Thoracic aorta (tissue), 2 donors: ENCODE results near the gene MBLAC1. TPM values are rescaled to one million over a fixed set of nuclear protein-coding genes. Genes with fewer than 3 reads are reported as not detected.
A peak's percentile ranks its signal among the peaks of the same experiment; 100 is the strongest.

Source experiments
- ATAC-seq: fragments of 150-250 bp; one replicate; pipeline ENCODE4 v1.8.0; 2017; ENCODE audit warnings: low read depth; ENCODE audit not compliant: insufficient number of reproducible peaks, low FRiP score
- DNase-seq: peaks from one replicate; pipeline ENCODE4 v3.0.0-alpha.2; 2020; ENCODE audit warnings: low spot score
- H3K27ac ChIP-seq, 2 donors: fragments of 200-600 bp; sonication (generic); 1 replicate in 1 of 2; 2 replicates in 1 of 2; pipeline ENCODE4 v1.5.1; 2016; ENCODE audit warnings: mild to moderate bottlenecking in 2 of 2, moderate library complexity in 2 of 2
- H3K27me3 ChIP-seq: fragments of 200-600 bp; sonication (generic); replicated peaks from 2 replicates; pipeline ENCODE4 v1.6.0; 2016; ENCODE audit warnings: mild to moderate bottlenecking; ENCODE audit not compliant: insufficient read depth
- H3K36me3 ChIP-seq: fragments of 200-600 bp; sonication (generic); one replicate; pipeline ENCODE4 v1.5.1; 2016
- H3K4me1 ChIP-seq, 2 donors: fragments of 200-600 bp; sonication (generic); 1 replicate in 1 of 2; 2 replicates in 1 of 2; pipeline versions ENCODE4 v1.5.1 to v1.6.0; 2016; ENCODE audit warnings: low read depth in 2 of 2, mild to moderate bottlenecking in 1 of 2; ENCODE audit not compliant: control insufficient read depth in 1 of 2
- H3K4me3 ChIP-seq: fragments of 200-600 bp; sonication (generic); 2 replicates; pipeline ENCODE4 v1.5.1; 2016; ENCODE audit warnings: mild to moderate bottlenecking
- H3K9me3 ChIP-seq: fragments of 200-600 bp; sonication (generic); 2 replicates; pipeline ENCODE4 v1.5.1; 2016
- total RNA-seq, 2 donors: library from RNA; depleted of rRNA; stranded (reverse); fragments of >200 nt; gene quantifications; one replicate each; pipeline versions ENCODE4 v1.1.0 to v1.2.3, GENCODE V29; 2016
- TF ChIP-seq, protein P1 (sequence below): fragments of 200-600 bp; sonication (generic); IDR thresholded peaks from one replicate; pipeline ENCODE4 v1.5.1; 2019; ENCODE audit warnings: antibody characterized with exemption

MBLAC1 gene
- total RNA-seq, 2 donors from 2014 or later: 1.1 TPM; not detected in 1

GRCh38 chr7:100171087-100171681 lies 44.4 kb downstream of the MBLAC1 start:
- TF ChIP-seq, protein P1, sequence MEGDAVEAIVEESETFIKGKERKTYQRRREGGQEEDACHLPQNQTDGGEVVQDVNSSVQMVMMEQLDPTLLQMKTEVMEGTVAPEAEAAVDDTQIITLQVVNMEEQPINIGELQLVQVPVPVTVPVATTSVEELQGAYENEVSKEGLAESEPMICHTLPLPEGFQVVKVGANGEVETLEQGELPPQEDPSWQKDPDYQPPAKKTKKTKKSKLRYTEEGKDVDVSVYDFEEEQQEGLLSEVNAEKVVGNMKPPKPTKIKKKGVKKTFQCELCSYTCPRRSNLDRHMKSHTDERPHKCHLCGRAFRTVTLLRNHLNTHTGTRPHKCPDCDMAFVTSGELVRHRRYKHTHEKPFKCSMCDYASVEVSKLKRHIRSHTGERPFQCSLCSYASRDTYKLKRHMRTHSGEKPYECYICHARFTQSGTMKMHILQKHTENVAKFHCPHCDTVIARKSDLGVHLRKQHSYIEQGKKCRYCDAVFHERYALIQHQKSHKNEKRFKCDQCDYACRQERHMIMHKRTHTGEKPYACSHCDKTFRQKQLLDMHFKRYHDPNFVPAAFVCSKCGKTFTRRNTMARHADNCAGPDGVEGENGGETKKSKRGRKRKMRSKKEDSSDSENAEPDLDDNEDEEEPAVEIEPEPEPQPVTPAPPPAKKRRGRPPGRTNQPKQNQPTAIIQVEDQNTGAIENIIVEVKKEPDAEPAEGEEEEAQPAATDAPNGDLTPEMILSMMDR: no peak
- Histone ChIP-seq H3K4me3 (peak overlapping the region; percentile 59), H3K4me1 (peaks cover 10 to 32% of the 10 kb centered on the region in 2 donors), H3K27me3 (no peaks in the 10 kb centered on the region), H3K9me3 (no peaks in the 10 kb centered on the region), H3K27ac (no peak overlapping the region), H3K36me3 (no peaks in the 10 kb centered on the region)
- no peak for ATAC-seq
- no peak for DNase-seq

- no peak overlapping the region for H3K27ac ChIP-seq
- DNase-seq (no peak), ATAC-seq (no peak)
- no peaks in the 10 kb centered on the region for H3K9me3 ChIP-seq
- peak overlapping the region; percentile 59 for H3K4me3 ChIP-seq
- H3K36me3 ChIP-seq: no peaks in the 10 kb centered on the region
- peaks cover 10 to 36% of the 10 kb centered on the region in 2 donors for H3K4me1 ChIP-seq
- TF ChIP-seq, protein P1: no peak
- no peaks in the 10 kb centered on the region for H3K27me3 ChIP-seq
Measured at GRCh38 chr7:100171840-100172239, 45.1 kb downstream of the MBLAC1 start.

DNA sequence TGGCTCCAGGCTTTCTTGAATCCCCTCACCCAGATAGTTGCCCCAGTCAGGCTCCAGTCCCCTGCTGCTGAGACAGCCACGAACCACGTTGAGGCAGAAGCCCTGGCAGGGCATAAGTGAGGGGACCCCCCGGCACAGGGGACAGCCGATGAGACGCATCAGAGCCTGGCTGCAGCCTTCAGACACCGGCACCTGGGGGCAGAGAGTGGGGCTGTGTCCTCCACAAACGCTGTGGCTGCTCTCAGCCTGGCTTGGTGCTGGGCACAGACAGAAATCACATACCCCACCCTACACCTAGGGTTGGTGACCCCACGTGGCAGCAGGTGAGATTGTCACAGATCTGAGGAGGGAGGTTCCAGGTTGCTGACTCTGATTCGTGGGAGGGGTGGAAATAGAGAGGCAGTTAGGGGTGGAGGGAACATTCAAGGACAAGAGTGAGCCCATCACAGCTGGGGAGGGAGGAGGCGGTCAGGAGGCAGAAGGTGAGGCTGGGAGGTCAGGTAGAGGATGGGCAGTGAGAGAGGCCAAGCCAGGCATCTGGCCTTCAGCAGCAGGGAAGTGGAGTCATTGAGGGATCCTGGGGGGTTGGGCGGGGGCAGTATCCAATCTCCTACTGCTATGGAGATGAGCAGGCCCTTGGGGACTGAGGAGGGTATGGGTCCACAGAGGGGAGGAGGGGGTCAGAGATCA lies 47.2 kb downstream of the MBLAC1 start:
- Histone ChIP-seq H3K9me3 (no peaks in the 10 kb centered on the region), H3K36me3 (no peaks in the 10 kb centered on the region), H3K27me3 (no peaks in the 10 kb centered on the region), H3K27ac (no peak overlapping the region), H3K4me3 (no peak overlapping the region), H3K4me1 (peaks cover 13 to 31% of the 10 kb centered on the region in 2 donors)
- ATAC-seq: no peak
- no peak for DNase-seq
- TF ChIP-seq, protein P1: no peak

- TF ChIP-seq, protein P1: no peak
- no peak overlapping the region for H3K27ac ChIP-seq
- H3K4me3 ChIP-seq: no peak overlapping the region
- ATAC-seq: no peak
- H3K27me3 ChIP-seq: no peaks in the 10 kb centered on the region
- H3K4me1 ChIP-seq: peaks cover 11 to 27% of the 10 kb centered on the region in 2 donors
- no peak for DNase-seq
- H3K9me3 ChIP-seq: no peaks in the 10 kb centered on the region
- no peaks in the 10 kb centered on the region for H3K36me3 ChIP-seq
Measured at GRCh38 chr7:100174582-100174981, 47.8 kb downstream of the MBLAC1 start.

DNA sequence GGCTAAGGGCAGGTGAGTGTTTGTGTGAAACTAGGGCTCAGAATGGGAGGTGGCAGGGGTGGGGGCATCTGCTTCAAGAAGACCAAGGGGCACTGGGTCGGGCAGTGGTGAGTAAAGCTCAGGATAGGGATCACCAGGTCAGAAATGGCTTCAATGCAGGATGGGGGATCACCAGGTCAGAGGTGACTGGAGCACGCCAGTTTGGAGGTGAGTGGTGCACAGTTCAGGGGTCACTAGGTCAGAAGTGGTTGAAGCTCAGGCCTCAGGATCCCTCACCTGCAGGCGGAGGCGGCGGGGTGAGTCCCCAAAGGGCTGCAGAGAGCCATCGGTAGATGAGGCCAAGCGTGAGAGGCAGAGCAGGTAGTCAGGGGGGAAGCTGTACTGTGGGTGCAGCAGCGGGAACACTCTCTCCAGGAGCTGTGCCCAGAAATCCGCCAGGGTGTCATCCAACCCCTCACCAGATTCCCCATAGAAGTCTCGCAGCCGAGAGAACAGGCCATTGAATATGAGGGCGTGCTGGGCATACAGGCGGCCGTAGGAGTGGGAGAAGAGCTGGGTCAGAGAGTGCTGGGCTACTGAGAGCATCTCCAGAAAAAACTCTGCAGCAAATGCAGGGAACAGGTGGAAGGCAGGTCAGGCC lies 48.6 kb downstream of the MBLAC1 start:
- H3K9me3 ChIP-seq: no peaks in the 10 kb centered on the region
- ATAC-seq (no peak), DNase-seq (no peak)
- no peaks in the 10 kb centered on the region for H3K27me3 ChIP-seq
- no peak overlapping the region for H3K27ac ChIP-seq
- TF ChIP-seq, protein P1: no peak
- peaks cover 11 to 27% of the 10 kb centered on the region in 2 donors for H3K4me1 ChIP-seq
- no peaks in the 10 kb centered on the region for H3K36me3 ChIP-seq
- H3K4me3 ChIP-seq: no peak overlapping the region
